GM21367 (cell line): ENCODE measurements around the gene ALK.

ENCODE experiments used
- ATAC-seq: cut with Tn5 transposase; IDR thresholded peaks from one replicate; pipeline ENCODE4 v1.9.1; 2021; ENCODE audit not compliant: unreplicated experiment

Gene ALK

GRCh38 chr2:29186817-29187216, 734.6 kb downstream of the ALK start:
- no peak for ATAC-seq

- no peak for ATAC-seq
Observed at GRCh38 chr2:29184531-29184930, 736.9 kb downstream of the ALK start.

DNA sequence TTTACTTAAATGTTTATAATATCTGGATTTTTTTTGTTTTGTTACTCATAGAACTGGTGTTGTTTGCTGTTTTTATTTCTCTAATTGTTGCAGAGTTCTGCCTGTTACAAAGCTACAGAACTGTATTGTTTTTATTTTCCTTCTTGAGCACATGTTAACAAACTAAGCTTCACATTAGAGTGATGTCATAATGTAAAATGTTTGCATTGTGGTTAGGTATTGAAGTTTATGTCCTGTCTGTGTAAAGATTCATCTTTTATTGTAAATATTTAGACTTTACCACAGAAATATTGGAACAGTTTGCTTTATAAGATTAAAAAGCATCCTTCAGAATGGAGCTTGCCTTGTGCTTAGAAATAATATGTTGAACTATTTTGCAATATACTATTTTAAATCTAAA, 738.5 kb downstream of the ALK start:
- no peak for ATAC-seq

- ATAC-seq: no peak
Observed at GRCh38 chr2:29182334-29182733, 739.1 kb downstream of the ALK start.

DNA sequence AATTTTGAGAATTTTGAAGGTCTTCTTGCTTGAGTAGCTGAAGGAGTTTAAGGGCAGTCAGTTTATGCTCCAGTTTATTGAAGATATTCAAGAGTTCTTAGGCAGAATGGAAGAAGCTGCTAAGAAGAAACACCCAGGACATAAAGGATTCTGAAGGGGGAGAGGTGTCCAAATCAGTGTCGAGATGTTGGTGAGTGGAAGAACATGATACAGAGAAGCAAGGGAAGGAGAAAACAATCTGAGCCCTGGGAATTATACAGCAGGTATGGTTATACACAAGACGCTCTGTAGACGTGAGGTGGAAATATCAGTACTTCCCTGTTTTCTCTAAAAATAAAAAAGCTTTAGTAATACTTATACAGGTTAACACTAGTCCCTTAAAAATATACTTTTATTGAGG, 746.0 kb downstream of the ALK start:
- ATAC-seq: no peak

DNA sequence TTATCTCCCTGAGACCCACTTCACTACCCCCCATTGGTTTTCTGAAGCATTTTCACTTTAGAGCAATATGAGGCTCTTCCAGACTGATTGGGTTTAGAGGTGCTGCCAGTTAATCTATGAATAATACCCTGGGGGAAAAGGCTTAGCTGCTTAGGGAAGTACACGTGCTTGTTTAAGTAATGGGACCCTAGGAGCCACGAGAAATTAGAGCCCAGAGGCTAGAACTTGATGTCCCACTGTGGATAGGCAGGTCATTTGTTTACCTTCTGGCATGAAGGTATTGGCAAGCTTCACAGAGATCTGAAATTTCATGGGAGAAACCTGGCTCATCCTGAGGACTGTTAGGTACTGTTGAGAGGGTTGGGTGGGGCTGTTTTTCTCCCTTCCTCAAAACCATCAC, 746.4 kb downstream of the ALK start:
- no peak for ATAC-seq

DNA sequence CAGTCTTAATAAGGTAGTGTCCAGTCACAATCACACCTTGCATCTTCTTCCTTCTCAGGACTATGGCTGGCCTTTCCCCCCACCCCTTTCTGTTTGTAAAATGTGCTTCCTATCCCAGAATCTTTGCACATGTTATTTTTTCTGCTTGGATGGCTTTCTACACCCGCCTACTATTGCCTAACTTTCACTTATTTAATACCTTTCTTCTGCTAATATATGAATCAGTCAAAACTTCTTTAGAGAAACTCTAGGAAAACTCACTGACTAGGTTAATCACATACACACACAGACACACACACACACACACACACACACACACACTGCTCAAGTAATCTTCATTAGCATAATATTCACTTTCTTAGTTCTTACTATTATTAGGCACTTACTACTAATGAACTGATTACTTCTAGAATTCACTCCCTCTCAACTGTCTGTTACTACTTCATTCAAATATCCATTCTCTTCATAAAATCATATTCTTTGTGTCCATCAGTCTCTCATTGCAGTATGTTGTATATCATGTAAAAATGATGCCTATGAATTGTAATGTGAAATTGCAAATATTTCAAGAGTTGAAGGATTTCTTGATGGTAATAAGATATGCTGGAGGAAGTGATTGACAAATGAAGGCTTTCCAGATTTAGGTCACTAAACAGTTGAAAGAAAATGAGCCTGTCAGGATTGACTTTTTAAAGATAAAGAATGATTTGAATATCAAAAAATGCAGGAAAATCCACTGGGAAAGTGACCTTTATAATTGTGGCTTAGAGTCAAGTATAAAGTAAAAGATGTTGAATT, 754.9 kb downstream of the ALK start:
- no peak for ATAC-seq

DNA sequence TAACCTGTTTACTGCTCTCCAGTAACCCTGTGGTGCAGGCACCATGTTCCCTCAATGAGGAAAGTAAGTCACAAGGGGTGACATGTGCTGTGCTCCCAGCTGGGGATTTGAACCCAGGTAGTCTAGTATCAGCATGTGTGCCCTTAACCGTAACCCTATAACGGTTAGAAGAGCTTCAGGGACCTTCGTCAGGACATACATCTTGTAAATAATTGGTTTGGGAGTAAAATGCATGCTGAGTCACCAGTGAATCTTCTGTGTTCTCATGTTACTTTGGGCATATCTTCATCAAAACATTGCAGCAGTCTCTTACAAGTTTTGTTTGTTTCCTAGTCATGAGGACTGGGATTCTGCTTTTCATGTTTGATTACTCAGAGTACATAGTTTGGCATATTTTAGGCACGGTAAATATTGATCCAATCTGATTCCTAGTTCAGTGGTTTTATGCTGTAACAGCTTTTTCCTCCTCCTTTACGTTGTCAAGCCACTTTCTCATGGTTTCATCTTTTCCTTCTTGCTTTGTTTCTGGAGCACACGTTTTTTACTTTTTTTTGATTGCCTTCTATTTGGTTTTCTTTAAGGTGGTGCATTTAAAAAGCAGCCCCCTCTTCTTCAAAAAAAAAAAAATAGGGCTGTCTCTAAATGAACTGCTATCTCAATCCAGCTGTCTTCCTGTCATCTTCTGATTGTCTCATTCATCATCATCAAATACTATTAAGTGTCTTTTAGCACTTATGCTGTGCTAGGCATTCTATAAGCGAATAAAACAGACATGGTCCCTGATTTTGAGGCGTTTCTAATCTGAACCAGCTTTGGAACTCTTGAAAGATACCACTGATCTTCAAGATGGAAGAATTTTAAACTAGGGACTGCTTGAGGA, 755.8 kb downstream of the ALK start:
- no peak for ATAC-seq

GRCh38 chr2:29164091-29164846, 757.1 kb downstream of the ALK start:
- ATAC-seq: no peak

DNA sequence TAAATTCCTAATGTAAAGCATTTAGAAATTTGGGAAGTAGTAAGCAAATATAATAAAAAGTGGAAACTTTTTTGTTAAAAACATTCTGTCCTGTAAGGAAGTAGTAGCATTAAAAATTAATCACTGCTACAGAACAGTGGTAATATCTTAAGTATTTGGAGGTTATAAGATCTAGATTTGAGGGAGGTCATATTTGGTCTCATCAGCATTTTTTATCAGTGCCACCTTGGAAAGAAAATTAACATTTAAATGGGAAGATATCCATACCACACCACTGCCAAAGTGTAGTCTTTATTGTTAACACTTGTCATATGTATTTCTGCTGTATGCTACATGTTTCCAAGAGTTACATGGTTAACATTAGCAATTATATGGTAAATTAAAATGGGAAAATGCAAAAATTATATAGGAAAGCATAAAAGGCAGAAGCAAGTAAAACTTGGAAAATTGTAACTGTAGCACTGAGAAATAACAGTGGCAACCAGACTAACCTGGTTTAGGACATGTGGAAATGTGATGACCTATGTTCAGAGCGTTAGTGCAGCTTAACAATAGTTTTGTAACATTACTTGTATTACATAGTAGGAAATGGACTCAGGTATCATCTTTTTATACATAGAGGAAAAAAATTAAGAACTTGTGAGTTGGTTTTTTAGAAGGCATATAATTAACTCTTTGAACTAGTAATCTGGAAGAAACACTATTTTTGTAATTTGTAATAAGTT, 759.0 kb downstream of the ALK start:
- ATAC-seq: no peak

- no peak for ATAC-seq
Observed at GRCh38 chr2:29160184-29160583, 761.2 kb downstream of the ALK start.

DNA sequence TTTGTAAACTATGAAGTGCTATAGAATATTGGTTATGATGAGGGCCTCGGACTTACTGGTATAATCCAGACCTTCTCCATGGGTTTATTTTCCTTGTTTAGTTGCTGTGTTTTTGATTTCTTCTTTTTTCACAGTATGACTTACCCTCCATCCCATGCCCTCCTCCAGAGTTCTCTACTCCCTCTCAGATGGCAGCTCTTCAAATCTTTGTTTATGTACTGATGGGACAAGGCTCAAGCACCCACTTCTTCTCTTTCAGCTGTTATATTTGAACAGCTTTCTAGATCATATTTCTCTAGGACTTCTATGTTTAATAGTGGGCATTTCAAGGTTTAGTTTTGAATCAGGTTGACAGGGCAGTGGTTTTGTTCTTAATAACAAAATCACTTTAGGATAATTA, 762.3 kb downstream of the ALK start:
- ATAC-seq: no peak

DNA sequence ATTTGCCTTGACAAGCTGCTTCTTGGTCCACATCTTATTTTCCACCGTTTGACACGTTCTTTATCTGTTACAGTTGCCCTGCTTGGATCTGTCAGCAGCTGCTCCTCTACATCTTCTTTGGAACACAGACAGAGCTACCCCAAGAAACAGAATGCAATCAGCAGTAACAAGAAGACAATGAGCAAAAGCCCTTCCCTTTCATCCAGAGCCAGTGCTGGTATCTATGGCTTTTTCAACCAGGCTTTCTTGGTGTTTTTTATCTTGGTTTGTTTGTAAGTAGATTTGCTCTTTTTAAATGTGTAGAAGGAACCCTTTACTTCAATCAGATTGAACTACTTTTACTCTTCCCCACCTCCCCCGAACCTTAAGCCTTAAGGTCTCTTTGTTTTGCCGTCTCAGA, 764.3 kb downstream of the ALK start:
- ATAC-seq: no peak

DNA sequence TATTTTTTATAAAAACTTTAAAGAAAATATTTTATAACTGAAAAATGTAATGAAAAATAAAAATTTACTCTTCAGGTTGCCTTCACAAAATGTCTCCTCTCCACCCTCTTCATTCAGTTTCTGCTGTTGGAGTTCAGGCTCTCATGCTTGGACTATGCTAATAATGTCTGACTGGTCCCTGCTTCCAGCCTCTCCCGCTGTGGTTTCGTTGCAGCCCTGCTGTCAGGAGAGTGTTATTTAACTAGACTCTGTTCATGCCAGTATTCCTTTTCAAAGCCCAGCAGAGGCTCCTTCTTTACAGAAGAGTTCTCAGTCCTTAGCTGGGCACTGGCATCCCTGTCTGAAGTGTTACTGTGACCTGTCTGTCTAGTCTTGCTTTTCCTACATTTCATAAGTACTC, 765.8 kb downstream of the ALK start:
- ATAC-seq: no peak

DNA sequence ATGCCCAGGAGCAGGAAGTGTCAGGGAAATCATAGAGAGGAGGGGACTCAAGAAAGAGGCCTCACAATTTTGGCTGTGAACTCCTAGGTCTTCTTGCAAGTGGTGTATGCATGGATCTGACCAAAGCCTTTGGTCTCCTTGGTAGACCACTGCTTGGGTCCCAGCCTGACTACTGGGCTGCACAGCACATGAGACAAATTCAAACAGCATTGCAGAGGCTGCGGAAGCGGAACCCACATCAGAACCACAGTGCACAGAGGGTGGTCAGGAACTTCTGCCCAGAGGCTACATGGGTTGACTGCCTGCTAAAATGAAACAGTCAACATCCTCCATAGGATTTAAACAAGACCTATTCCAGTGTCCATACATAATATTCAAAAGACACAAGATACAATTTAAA, 766.8 kb downstream of the ALK start:
- ATAC-seq: no peak

DNA sequence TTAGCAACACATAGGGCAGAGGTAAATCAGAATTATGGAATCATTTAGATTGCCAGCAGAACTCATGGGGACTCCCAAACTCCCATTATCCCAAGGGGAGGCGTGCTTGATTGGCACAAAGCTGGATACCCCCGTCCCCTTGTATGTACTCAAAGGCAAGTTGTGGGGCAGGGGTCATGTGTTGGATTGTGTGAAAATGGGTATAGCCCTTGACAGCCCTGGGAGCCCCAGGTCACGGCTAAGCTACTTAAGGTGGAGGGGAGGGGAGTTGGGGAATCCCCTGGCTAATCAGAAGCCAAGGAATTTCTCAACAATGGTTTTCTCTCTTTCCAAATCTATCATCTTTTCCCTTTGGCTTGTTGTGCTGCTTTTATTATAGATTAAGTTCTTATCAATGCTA, 773.4 kb downstream of the ALK start:
- ATAC-seq: no peak

- ATAC-seq: no peak
Observed at GRCh38 chr2:29146197-29146596, 775.2 kb downstream of the ALK start.

DNA sequence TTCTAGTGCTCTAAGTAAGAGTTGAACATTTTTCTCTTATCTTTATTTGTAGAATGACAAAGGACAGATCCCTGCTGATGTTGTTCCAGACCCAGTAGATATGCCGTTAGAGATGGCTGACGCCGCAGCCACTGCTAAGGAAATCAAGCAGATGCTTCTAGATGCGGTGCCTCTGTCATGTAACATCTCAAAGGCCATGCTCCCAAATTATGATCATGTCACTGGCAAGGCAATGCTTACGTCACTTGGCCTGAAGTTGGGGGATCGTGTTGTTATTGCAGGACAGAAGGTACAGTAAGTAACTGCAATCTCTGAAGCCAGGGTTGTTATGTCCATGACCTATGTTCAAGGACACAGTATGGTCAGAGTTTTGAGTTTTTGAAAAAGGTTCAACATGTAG, 777.7 kb downstream of the ALK start:
- ATAC-seq: no peak
